ENCODE measurements around the gene UPF1. TPM values are rescaled to one million over a fixed set of nuclear protein-coding genes. Genes with fewer than 3 reads are reported as not detected.
"Not testable (repeated sequence)": the region's sequence is repeated elsewhere in the genome, so short reads cannot be mapped to it uniquely, and the experiment has no call there.

UPF1 gene
- total RNA-seq, 1 experiment from 2014 or later: 32.4 TPM

GRCh38 chr19:18898607-18899408 is 67.0 kb downstream of the UPF1 start:
- no peak for DNase-seq (ENCODE audit: low read depth)

- DNase-seq (ENCODE audit: low read depth): no peak
These were observed 68.1 kb downstream of the UPF1 start for GRCh38 chr19:18899624-18900560.

GRCh38 chr19:18900700-18901481 is 69.1 kb downstream of the UPF1 start:
- DNase-seq (ENCODE audit: low read depth): no peak

- DNase-seq (ENCODE audit: low read depth): no peak
These were observed 69.7 kb downstream of the UPF1 start for GRCh38 chr19:18901491-18901890.

GRCh38 chr19:18902519-18902918 is 70.8 kb downstream of the UPF1 start:
- not testable (repeated sequence) for DNase-seq (ENCODE audit: low read depth)

- DNase-seq (ENCODE audit: low read depth): no peak
These were observed 71.6 kb downstream of the UPF1 start for GRCh38 chr19:18903156-18904037.

- no peak for DNase-seq (ENCODE audit: low read depth)
These were observed 72.7 kb downstream of the UPF1 start for GRCh38 chr19:18904334-18905057.

GRCh38 chr19:18905058-18905456 is 73.3 kb downstream of the UPF1 start:
- no peak for DNase-seq (ENCODE audit: low read depth)

GRCh38 chr19:18905513-18906236 is 73.9 kb downstream of the UPF1 start:
- DNase-seq (ENCODE audit: low read depth): no peak

- DNase-seq (ENCODE audit: low read depth): no peak
These were observed 75.1 kb downstream of the UPF1 start for GRCh38 chr19:18906605-18907519.

GRCh38 chr19:18908917-18909619 is 77.3 kb downstream of the UPF1 start:
- no peak for DNase-seq (ENCODE audit: low read depth)

- no peak for DNase-seq (ENCODE audit: low read depth)
These were observed 78.3 kb downstream of the UPF1 start for GRCh38 chr19:18910010-18910409.

GRCh38 chr19:18910801-18911436 is 79.2 kb downstream of the UPF1 start:
- no peak for DNase-seq (ENCODE audit: low read depth)

GRCh38 chr19:18912933-18913332 is 81.2 kb downstream of the UPF1 start:
- DNase-seq (ENCODE audit: low read depth): no peak

- no peak for DNase-seq (ENCODE audit: low read depth)
These were observed 81.7 kb downstream of the UPF1 start for GRCh38 chr19:18913466-18913865.

GRCh38 chr19:18915639-18916038 is 83.9 kb downstream of the UPF1 start:
- DNase-seq (ENCODE audit: low read depth): peak; percentile 51

GRCh38 chr19:18917593-18917992 is 85.8 kb downstream of the UPF1 start:
- DNase-seq (ENCODE audit: low read depth): not testable (repeated sequence)

All from RPMI7951 (cell line).